IPS-NIHi11 (cell line): ENCODE data around the gene SLC22A13.
"Not testable (repeated sequence)": the region's sequence is repeated elsewhere in the genome, so short reads cannot be mapped to it uniquely, and the experiment has no call there.

Source experiments
- DNase-seq: peaks from one replicate; pipeline ENCODE4 v3.0.0; 2012; ENCODE audit warnings: mixed read lengths, low spot score

SLC22A13 gene

GRCh38 chr3:38264353-38264771 lies 1.2 kb upstream of the SLC22A13 start:
- DNase-seq: no peak

- no peak for DNase-seq
Observed at GRCh38 chr3:38264779-38265178, 833 bp upstream of the SLC22A13 start.

- DNase-seq: no peak
Observed at GRCh38 chr3:38266810-38267209, 1.2 kb downstream of the SLC22A13 start.

DNA sequence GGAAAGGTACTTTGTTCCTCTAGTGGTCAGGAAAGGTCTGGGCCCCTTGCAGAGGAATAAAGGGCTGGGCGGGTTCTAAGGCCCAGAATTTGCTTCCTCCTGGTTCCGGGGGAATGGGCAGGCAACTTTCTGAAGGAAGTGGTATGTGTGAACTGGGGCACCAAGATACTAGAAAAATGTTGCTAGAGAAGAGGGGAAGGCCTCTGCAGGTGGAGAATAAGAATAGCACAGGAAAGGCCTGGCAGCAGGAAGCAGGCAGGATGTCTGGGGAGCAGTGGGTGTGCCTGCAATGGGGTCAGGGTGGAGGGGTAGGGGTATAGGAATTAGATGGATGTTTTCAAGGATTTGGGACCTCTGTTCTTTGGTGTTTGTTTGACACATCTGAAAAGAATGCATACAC lies 2.0 kb downstream of the SLC22A13 start:
- no peak for DNase-seq

GRCh38 chr3:38268087-38268486 lies 2.5 kb downstream of the SLC22A13 start:
- no peak for DNase-seq

- DNase-seq: no peak
Observed at GRCh38 chr3:38268522-38268921, 2.9 kb downstream of the SLC22A13 start.

GRCh38 chr3:38270606-38271005 lies 5.0 kb downstream of the SLC22A13 start:
- no peak for DNase-seq

DNA sequence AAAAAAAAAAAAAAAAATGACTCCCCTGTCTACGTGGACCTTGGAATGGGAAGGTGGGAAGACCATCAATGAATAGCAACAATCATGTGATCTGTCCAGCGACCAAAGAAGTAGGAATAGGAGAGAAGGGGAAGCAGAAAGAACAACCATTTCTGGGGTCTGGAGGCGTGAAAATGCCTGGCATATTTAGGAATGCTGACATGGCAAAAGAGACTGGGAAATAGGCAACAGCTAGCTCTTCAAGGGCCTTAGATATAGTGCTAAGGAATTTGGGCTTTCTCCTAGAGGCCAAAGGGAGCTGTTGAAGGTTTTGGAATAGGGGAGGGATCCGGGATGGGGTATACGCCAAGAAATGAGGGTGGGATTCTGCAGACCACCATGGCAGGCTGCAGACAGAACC lies 5.9 kb downstream of the SLC22A13 start:
- DNase-seq: no peak

GRCh38 chr3:38274864-38275649 lies 9.4 kb downstream of the SLC22A13 start:
- no peak for DNase-seq

DNA sequence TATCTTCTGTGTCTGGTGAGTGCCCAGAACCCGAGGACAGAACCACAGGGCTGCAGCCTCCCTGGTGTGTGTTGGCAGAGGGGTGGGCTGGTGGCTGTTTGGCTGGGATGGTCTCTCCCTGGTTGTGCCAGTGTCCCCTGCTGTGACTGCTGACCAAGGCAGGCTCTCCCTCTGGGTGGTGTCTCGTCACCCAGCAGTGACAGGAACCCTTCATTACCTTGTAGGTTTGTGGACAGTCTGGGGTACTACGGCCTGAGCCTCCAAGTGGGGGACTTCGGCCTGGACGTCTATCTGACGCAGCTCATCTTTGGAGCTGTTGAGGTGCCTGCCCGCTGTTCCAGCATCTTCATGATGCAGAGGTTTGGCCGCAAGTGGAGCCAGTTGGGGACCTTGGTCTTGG lies 10.0 kb downstream of the SLC22A13 start:
- no peak for DNase-seq

GRCh38 chr3:38276081-38276916 lies 10.7 kb downstream of the SLC22A13 start:
- no peak for DNase-seq

DNA sequence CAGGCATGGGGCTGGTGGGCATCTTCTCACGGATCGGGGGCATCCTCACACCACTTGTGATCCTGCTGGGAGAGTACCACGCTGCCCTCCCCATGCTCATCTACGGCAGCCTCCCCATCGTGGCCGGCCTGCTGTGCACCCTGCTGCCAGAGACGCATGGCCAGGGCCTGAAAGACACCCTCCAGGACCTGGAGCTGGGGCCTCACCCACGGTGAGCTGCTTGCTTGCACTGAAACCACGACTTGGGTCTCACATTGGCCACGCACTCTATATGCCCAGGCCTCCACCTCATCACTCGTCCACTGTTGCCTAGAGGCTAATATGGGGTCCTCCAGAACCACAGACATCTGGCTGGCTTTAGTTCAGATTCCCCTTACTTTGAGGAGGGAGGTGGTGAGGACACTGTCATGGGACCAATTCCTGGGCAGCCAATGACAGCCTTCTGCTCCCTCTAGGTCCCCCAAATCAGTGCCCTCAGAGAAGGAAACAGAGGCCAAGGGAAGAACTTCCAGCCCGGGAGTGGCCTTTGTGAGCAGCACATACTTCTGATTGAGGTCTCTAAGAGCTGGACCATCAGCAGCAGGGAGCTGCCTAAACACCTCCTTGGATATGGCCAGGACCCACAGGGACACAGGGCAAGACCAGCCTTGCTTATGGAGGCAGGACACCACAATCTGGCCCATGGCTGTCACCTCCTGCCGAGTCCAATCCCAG lies 11.5 kb downstream of the SLC22A13 start:
- no peak for DNase-seq

DNA sequence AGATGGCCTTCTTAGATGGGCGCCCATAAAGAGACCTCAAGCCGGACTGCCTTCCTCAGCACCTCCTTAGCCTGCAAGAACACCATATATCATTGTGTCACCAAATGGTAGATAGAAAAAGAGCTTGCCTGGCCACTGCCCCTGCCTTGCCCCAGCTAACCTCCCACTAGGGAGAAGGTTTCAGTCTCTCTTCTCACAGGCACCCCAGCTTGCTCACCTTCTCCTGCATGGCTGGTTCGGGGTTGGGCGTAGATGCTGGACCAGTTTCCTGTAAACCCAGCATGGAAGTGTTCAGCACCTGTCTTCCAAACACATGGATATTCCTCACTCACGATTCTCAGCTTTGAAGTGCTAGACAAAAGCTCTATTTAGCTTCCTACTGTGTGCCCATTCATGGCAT lies 13.2 kb downstream of the SLC22A13 start:
- no peak for DNase-seq

DNA sequence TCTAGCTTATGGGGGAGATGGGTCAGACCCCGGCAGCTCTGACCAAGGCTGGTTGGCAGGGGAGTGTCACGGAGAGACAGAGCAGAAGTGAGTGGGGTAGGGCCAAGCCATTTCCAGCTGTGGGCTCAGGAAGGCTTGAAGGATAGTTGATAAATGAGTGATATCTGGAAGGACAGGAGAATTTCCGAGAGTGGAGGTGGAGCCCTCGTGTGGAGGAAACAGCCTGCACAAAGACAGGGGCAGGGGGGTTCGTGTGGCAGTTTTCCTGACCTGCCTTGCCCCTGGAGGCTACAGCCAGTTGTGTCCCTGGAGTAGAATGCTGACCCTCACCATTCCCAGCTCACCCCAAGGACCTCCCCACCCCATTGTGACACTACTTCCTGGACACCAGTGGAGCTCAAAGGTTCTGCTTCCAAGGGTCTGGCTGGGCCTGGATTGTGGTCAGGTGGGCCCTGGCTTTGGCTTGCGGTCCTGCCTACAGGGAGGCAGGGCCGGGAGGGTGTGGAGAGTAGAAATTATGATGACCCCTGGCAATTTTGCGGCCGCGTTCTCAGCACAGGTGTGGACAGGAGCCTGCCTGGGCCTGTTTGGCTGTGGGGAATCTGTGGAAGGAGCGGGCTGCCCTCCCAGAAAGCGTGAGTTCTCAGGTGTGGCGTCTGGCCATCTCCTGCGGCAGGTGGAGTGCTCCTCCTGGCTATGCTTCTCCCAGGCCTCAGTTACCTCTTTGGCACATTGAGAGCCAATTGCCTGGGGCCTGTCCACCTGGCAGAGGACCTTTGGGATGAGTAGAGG lies 16.5 kb downstream of the SLC22A13 start, which contains the start of gene SLC22A14:
Gene SLC22A14 (plus strand): TSS at position 400 of the 792 bp plus-strand sequence. CDS start 23,733 bp downstream, outside the sequence.
- peak; percentile 47 for DNase-seq

DNA sequence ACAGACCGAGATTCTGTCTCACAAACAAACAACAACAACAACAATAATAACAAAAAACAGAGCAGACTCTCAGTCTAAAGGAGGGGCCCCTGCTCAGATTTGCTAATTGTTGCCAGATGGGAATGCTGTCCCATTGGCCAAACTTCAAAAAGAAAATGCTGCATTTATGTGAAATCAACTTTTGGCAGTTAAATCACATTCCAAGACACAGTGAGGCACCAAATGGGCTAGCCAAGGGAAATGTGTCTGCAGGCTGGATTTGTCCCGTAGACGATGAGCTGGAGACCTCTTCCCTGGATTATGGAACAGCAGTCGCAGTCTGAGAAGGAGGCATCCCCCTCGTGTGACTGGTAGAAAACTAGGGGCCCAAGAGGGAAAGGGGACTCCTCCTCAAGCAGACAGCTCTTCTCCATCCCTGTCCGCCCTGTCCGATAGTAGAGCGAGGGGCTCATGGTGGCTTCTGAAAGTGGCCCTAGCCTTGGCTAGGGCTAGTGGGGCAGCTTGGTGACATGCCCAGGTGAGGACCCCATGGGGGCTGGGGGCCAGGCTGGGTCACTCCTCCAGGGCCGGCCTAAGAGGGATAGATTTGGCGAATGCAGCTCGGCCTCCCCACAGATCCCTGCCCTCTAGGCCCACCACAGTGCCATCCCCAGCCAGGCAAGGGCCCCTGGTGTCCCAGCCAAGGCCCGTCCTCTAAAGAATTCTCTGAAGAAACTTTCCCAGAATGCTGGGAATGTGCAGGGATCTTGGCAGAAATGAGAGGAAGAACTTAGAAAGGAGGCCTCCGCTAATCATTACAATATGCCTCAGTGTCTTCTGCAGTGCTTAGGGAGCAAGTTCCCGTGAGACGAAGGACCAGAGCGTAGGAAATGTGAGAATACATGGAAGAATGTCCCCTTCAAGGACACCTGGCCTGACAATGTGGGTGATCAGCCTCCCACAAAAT lies 18.5 kb downstream of the SLC22A13 start:
- no peak for DNase-seq

DNA sequence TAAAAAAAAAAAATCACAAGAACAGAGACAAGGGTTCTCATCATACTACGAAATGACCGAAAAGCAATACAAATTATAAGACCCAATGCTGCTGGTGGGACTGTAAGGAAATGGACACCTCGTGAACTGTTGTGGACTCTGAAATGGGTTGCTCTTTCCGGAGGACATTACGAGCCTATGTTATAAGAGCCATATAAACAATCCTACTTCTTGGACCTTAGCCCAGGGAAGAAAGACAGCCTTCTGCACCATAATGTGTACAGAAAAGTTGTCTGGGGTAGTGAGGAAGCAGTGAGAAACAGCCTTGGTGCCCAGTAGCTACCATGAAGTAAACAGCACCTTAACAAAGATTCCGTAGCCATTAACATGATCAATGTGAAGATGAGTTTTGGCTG lies 19.1 kb downstream of the SLC22A13 start:
- no peak for DNase-seq

DNA sequence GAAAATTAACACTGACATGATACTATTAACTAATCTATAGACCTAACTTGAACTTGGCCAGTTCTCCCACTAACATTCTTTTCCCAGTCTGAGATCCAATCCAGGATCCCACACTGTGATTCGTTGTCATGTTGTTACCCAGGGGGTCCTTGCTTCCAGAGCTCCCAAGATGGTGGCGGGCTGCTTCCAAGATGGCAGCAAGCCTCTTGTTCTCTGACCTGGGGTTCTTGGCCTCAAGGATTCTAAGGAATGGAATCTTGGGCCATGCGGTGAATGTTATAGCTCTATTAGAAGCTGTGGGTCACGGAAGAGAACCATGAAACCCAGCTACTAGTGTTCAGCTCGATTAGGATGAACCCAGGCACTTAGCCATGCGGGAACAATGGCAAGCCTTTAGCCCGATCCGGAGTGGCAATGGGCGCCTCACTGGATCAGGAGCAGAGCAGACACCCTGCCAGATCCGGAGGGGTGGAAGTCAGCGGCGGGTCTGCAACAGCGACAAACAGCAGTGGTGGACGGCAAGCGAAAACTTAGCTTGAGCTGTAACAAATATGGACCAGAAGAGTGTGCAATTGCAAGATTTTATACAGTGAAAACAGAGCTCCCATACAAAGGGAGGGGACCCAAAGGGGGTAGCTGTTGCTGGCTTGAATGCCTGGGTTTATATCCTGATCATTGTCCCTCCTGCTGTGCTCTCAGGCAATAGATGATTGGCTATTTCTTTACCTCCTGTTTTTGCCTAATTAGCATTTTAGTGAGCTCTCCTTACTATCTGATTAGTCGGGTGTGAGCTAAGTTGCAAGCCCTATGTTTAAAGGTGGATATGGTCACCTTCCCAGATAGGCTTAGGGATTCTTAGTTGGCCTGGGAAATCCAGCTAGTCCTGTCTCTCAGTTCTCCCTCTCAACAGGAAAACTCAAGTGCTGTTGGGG lies 23.9 kb downstream of the SLC22A13 start:
- not testable (repeated sequence) for DNase-seq

- DNase-seq: not testable (repeated sequence)
Observed at GRCh38 chr3:38297053-38297452, 31.4 kb downstream of the SLC22A13 start.

DNA sequence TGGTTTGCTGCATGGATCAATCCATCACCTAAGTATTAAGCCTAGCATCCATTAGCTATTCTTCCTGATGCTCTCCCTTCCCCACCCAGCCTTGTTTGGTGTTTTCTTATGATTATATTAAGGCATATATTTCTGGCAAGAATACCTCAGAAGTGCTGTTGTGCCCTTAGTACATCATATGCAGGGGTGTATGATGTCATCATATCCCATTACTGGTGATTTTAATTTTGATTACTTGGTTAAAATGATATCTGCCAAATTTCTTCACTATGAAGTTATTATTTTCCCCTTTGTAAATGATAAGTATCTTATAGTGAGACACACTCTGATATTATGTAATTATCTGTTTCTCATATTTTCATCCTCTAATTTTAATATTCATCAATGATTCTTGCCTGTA lies 31.9 kb downstream of the SLC22A13 start:
- no peak for DNase-seq
